Epithelial cell of proximal tubule (primary cell): ENCODE data around the gene GLUD1. TPM values are rescaled to one million over a fixed set of nuclear protein-coding genes. Genes with fewer than 3 reads are reported as not detected.
A peak's percentile ranks its signal among the peaks of the same experiment; 100 is the strongest.
"Not testable (repeated sequence)": the region's sequence is repeated elsewhere in the genome, so short reads cannot be mapped to it uniquely, and the experiment has no call there.

Source experiments
- DNase-seq: peaks from one replicate; pipeline ENCODE4 v3.0.0-alpha.2; 2011; ENCODE audit warnings: low read depth
- H3K4me3 ChIP-seq: 2 replicates; pipeline ENCODE4 v1.5.1; 2011; ENCODE audit warnings: low read depth, mild to moderate bottlenecking, low read length
- CTCF ChIP-seq: conservative IDR thresholded peaks from 2 replicates; pipeline ENCODE4 v1.5.1; 2012; ENCODE audit warnings: low read depth, mild to moderate bottlenecking, low read length
- total RNA-seq: library from RNA; depleted of rRNA; stranded (reverse); fragments of >200 nt; gene quantifications from 2 replicates; pipeline ENCODE4 v1.2.3, GENCODE V29; 2015

Gene GLUD1
- 145 and 155 TPM in 2 replicates for total RNA-seq

- no peak for DNase-seq
- TF ChIP-seq CTCF = no peak
Observed at GRCh38 chr10:87094373-87095235, at the start of gene GLUD1, which contains the start of gene SHLD2. Gene GLUD1, minus strand, starts transcription at chr10:87094843. Its CDS starts 74 bp downstream, at chr10:87094769. Gene SHLD2, plus strand, starts transcription at chr10:87095206. Its CDS starts 56,149 bp downstream, at chr10:87151355.

GRCh38 chr10:87143109-87143418 lies 48.4 kb upstream of the GLUD1 start:
- H3K4me3 ChIP-seq, DNase-seq: not testable (repeated sequence)

More at GRCh38 chr10:87094373-87095235, at the start of gene GLUD1, which contains the start of gene SHLD2:
- H3K4me3 ChIP-seq = peak within 1 kb of the TSS; percentile 69

GRCh38 chr10:87142230-87143108 lies 47.8 kb upstream of the GLUD1 start:
- not testable (repeated sequence) for H3K4me3 ChIP-seq, DNase-seq

- H3K4me3 ChIP-seq, DNase-seq: not testable (repeated sequence)
Observed at GRCh38 chr10:87137478-87137877, 42.8 kb upstream of the GLUD1 start.

- not testable (repeated sequence) for DNase-seq
Observed at GRCh38 chr10:87134440-87134839, 39.8 kb upstream of the GLUD1 start.

GRCh38 chr10:87133936-87134335 lies 39.3 kb upstream of the GLUD1 start:
- DNase-seq, H3K4me3 ChIP-seq: not testable (repeated sequence)

More at GRCh38 chr10:87134440-87134839, 39.8 kb upstream of the GLUD1 start:
- not testable (repeated sequence) for H3K4me3 ChIP-seq

- DNase-seq, H3K4me3 ChIP-seq: not testable (repeated sequence)
Observed at GRCh38 chr10:87132176-87132575, 37.5 kb upstream of the GLUD1 start.

GRCh38 chr10:87127607-87128156 lies 33.0 kb upstream of the GLUD1 start:
- DNase-seq, H3K4me3 ChIP-seq: not testable (repeated sequence)

- not testable (repeated sequence) for DNase-seq, H3K4me3 ChIP-seq
Observed at GRCh38 chr10:87127048-87127447, 32.4 kb upstream of the GLUD1 start.

- H3K4me3 ChIP-seq, DNase-seq: not testable (repeated sequence)
Observed at GRCh38 chr10:87123351-87123750, 28.7 kb upstream of the GLUD1 start.

- not testable (repeated sequence) for DNase-seq, H3K4me3 ChIP-seq
Observed at GRCh38 chr10:87119029-87119428, 24.4 kb upstream of the GLUD1 start.

- not testable (repeated sequence) for DNase-seq, H3K4me3 ChIP-seq
Observed at GRCh38 chr10:87118122-87118521, 23.5 kb upstream of the GLUD1 start.
